Measurements from ENCODE around the gene DNAL4.

The DNAL4 gene

GRCh38 chr22:38755155-38755910 is 38.6 kb downstream of the DNAL4 start:
- H3K27ac ChIP-seq: no peak overlapping the region
- H3K79me2 ChIP-seq (ENCODE audit: insufficient read depth, low read depth): 0 out of 2 replicates have a peak, but pooled peaks cover 7% of the 10 kb centered on the region
- no peaks in the 10 kb centered on the region for H4K20me1 ChIP-seq (ENCODE audit: insufficient read depth)
- H3K9ac ChIP-seq: peak overlapping the region; percentile 50; the same call in 1 of the 2 replicates
- H3K27me3 ChIP-seq (ENCODE audit: insufficient read depth, low read depth): no peaks in the 10 kb centered on the region
- peak overlapping the region; percentile 73 for H3K4me2 ChIP-seq
- no peaks in the 10 kb centered on the region for H3K36me3 ChIP-seq (ENCODE audit: insufficient read depth)
- H2AFZ ChIP-seq (ENCODE audit: low read depth): peak overlapping the region; percentile 16
- TF ChIP-seq, protein P1, sequence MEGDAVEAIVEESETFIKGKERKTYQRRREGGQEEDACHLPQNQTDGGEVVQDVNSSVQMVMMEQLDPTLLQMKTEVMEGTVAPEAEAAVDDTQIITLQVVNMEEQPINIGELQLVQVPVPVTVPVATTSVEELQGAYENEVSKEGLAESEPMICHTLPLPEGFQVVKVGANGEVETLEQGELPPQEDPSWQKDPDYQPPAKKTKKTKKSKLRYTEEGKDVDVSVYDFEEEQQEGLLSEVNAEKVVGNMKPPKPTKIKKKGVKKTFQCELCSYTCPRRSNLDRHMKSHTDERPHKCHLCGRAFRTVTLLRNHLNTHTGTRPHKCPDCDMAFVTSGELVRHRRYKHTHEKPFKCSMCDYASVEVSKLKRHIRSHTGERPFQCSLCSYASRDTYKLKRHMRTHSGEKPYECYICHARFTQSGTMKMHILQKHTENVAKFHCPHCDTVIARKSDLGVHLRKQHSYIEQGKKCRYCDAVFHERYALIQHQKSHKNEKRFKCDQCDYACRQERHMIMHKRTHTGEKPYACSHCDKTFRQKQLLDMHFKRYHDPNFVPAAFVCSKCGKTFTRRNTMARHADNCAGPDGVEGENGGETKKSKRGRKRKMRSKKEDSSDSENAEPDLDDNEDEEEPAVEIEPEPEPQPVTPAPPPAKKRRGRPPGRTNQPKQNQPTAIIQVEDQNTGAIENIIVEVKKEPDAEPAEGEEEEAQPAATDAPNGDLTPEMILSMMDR (conservative IDR thresholded peaks at IDR 0.05; ENCODE audit: low read depth, low read length): no peak
- H3K4me3 ChIP-seq (IDR thresholded peaks at IDR 0.05; ENCODE audit: insufficient read depth, low read depth, low read length): no peak overlapping the region
- peaks cover 25% of the 10 kb centered on the region for H3K4me1 ChIP-seq (ENCODE audit: low read depth, poor library complexity, severe bottlenecking)

DNA sequence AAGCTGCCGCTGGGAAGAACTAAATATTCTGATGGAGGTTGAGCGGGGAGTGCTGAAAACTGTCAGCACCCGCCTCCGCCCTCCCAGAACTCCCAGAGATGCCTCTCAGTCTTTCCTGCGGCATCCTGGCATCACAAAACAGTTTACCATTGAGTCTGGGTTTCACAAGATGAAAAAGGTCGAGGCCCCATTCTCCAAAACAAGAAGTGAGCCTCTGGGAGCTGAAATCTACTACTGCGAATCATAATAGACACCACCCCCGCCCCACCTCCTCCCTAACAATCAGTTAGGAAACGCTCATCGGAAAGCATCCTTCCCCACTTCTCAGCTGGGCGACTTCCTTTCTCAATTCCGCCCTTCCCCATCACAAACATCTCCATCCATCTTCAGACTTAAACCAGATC is 39.2 kb downstream of the DNAL4 start:
- no peak overlapping the region for H3K4me3 ChIP-seq (IDR thresholded peaks at IDR 0.05; ENCODE audit: insufficient read depth, low read depth, low read length)

DNA sequence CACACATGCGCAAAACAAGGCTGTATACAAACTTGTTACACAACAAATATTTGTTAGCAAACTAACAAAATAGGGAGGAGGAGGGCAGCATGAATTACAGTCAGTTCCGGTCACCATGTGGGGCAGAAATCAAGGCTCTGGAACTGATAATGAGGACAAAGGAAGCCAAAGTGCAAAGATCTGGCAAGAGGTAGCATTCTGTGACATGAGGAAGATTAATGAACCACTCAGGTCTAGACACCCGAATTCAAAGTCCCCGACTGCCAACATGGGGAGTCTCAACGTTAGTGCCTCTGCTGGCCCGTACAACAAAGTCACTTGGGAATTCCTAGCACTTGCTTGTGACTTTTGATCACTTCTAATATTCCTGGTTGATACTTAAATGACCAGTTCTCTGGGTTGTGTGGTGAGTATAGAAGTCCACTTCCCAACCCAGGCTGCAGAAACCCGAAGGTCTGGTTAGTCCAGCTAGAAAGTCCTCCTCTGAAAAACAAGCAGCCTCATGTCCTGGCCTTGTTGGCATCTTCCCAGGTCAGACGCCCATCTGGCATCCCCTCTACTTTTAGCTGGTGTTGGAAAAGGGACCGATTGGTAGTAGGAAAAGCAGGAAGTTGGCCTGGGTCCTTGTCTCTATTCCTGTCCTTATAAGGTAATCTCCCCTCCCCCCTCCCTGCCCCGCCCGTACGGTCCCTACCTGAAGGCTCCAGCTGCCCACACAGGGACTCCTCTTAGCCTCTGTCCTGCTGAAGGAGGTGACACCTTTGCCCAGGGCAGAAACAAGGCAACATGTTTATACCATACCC is 39.8 kb downstream of the DNAL4 start:
- H3K4me1 ChIP-seq (ENCODE audit: low read depth, poor library complexity, severe bottlenecking): peaks cover 25% of the 10 kb centered on the region
- H3K4me2 ChIP-seq: peak overlapping the region; percentile 73; the same call in 1 of the 2 replicates
- 0 out of 2 replicates have a peak, but pooled peaks cover 7% of the 10 kb centered on the region for H3K79me2 ChIP-seq (ENCODE audit: insufficient read depth, low read depth)
- TF ChIP-seq, protein P1 (conservative IDR thresholded peaks at IDR 0.05; ENCODE audit: low read depth, low read length): no peak
- no peak overlapping the region for H3K27ac ChIP-seq
- no peak overlapping the region for H2AFZ ChIP-seq (ENCODE audit: low read depth)
- no peak overlapping the region for H3K9ac ChIP-seq
- H4K20me1 ChIP-seq (ENCODE audit: insufficient read depth): no peaks in the 10 kb centered on the region
- no peaks in the 10 kb centered on the region for H3K27me3 ChIP-seq (ENCODE audit: insufficient read depth, low read depth)
- H3K4me3 ChIP-seq (IDR thresholded peaks at IDR 0.05; ENCODE audit: insufficient read depth, low read depth, low read length): no peak overlapping the region
- no peaks in the 10 kb centered on the region for H3K36me3 ChIP-seq (ENCODE audit: insufficient read depth)

More for the DNA sequence above, 39.2 kb downstream of the DNAL4 start:
- Histone ChIP-seq H3K27me3 (ENCODE audit: insufficient read depth, low read depth) (no peaks in the 10 kb centered on the region), H3K36me3 (ENCODE audit: insufficient read depth) (no peaks in the 10 kb centered on the region), H3K79me2 (ENCODE audit: insufficient read depth, low read depth) (0 out of 2 replicates have a peak, but pooled peaks cover 7% of the 10 kb centered on the region), H3K4me2 (peak overlapping the region; percentile 73), H2AFZ (ENCODE audit: low read depth) (peak overlapping the region; percentile 16; the same call in 1 of the 2 replicates), H3K27ac (no peak overlapping the region), H3K4me1 (ENCODE audit: low read depth, poor library complexity, severe bottlenecking) (peaks cover 25% of the 10 kb centered on the region), H4K20me1 (ENCODE audit: insufficient read depth) (no peaks in the 10 kb centered on the region), H3K9ac (peak overlapping the region; percentile 50; the same call in 1 of the 2 replicates)
- TF ChIP-seq, protein P1 (conservative IDR thresholded peaks at IDR 0.05; ENCODE audit: low read depth, low read length): no peak

DNA sequence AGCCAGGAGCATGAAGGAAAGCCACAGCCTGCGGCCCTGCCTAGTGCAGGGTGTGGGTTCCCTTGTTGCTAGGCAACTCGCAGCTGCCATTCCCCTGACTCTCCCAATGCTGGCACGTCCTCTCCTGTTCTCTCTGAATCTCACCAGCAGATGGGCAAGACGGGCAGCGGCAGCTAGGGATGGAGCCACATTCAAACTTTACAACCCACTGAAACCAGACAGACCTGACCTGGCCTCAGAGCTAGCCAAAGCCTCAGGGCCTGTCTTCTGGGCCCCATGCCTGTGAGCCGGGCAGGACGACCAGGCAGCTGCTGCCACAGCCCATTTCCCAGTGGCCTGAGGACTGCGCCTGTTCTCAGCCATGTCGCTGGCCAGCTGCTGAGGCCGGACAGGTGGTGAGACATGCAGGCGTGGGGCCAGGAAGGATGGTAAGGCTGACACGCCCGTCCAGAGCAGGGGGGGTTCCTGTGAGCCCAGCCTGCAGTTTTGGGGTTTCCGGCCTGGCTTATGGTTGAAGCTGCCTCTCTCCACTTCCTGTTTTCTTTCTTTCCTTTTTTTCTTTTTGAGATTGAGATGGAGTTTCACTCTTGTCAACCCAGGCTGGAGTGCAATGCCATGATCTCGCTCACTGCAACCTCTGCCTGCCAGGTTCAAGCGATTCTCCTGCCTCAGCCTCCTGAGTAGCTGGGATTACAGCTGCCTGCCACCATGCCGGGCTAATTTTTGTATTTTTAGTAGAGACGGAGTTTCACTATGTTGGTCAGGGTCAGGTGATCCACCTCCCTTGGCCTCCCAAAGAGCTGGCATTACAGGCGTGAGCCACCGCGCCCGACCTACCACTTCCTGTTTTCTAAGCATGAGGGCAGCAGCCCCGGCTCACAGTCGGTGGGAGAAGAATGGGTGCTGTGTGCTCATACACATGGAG is 42.3 kb downstream of the DNAL4 start:
- peaks cover 20% of the 10 kb centered on the region for H3K4me1 ChIP-seq (ENCODE audit: low read depth, poor library complexity, severe bottlenecking)
- no peaks in the 10 kb centered on the region for H4K20me1 ChIP-seq (ENCODE audit: insufficient read depth)
- H2AFZ ChIP-seq (ENCODE audit: low read depth): no peak overlapping the region
- no peaks in the 10 kb centered on the region for H3K27me3 ChIP-seq (ENCODE audit: insufficient read depth, low read depth)
- TF ChIP-seq, protein P1 (conservative IDR thresholded peaks at IDR 0.05; ENCODE audit: low read depth, low read length): no peak
- no peak overlapping the region for H3K4me2 ChIP-seq
- H3K27ac ChIP-seq: no peak overlapping the region
- 0 out of 2 replicates have a peak, but pooled peaks cover 7% of the 10 kb centered on the region for H3K79me2 ChIP-seq (ENCODE audit: insufficient read depth, low read depth)
- no peaks in the 10 kb centered on the region; the same call in 1 of the 2 replicates for H3K36me3 ChIP-seq (ENCODE audit: insufficient read depth)
- no peak overlapping the region for H3K4me3 ChIP-seq (IDR thresholded peaks at IDR 0.05; ENCODE audit: insufficient read depth, low read depth, low read length)
- H3K9ac ChIP-seq: no peak overlapping the region
